Breast epithelium (tissue), 4 donors: ENCODE data around the gene SCN10A. TPM values are rescaled to one million over a fixed set of nuclear protein-coding genes. Genes with fewer than 3 reads are reported as not detected.

Source experiments
- DNase-seq, 2 donors: peaks; one replicate each; pipeline ENCODE4 v3.0.0-alpha.2; 2019; ENCODE audit warnings: low spot score in 2 of 2
- H3K27ac ChIP-seq, 2 donors: fragments of 200-600 bp; sonication (generic) in 1 of 2; one replicate each; pipeline ENCODE4 v1.5.1; 2016 to 2019; ENCODE audit warnings: mild to moderate bottlenecking in 1 of 2
- H3K27me3 ChIP-seq, 2 donors: fragments of 200-600 bp; sonication (generic) in 1 of 2; one replicate each; pipeline versions ENCODE4 v1.5.1 to v1.6.0; 2017 to 2019; ENCODE audit warnings: control low read depth in 1 of 2, mild to moderate bottlenecking in 1 of 2
- H3K36me3 ChIP-seq: fragments of 200-600 bp; one replicate; pipeline ENCODE4 v1.5.1; 2019
- H3K4me1 ChIP-seq, 2 donors: fragments of 200-600 bp; sonication (generic); one replicate each; pipeline ENCODE4 v1.5.1; 2016 to 2019; ENCODE audit warnings: control low read depth in 1 of 2
- H3K4me3 ChIP-seq, 3 donors: fragments of 200-600 bp; sonication (generic); 1 replicate in 2 of 3; 2 replicates in 1 of 3; pipeline ENCODE4 v1.5.1; 2016 to 2019; ENCODE audit warnings: mild to moderate bottlenecking in 3 of 3, moderate library complexity in 2 of 3
- H3K9me3 ChIP-seq, 2 donors: fragments of 200-600 bp; sonication (generic) in 1 of 2; one replicate each; pipeline ENCODE4 v1.5.1; 2016 to 2019; ENCODE audit warnings: control low read depth in 1 of 2
- POLR2A ChIP-seq: fragments of 450-650 bp; IDR thresholded peaks from one replicate; pipeline ENCODE4 v1.6.1; 2016; ENCODE audit warnings: antibody characterized with exemption, mild to moderate bottlenecking, moderate library complexity
- POLR2AphosphoS5 ChIP-seq, 3 donors: sonication (generic); formaldehyde crosslinking; IDR thresholded peaks; one replicate each; pipeline ENCODE4 v1.6.1; 2017; ENCODE audit warnings: antibody characterized with exemption in 3 of 3
- intact Hi-C: fragments of 100-400 bp; cut with DNase I; formaldehyde crosslinking; loops from one replicate; pipeline ENCODE4 v1.15.1; 2023; ENCODE audit warnings: low total_unique reads
- total RNA-seq, 3 donors: library from RNA; depleted of rRNA; stranded (reverse); fragments of >200 nt; gene quantifications; one replicate each; pipeline ENCODE4 v1.1.0, GENCODE V29; 2016
- TF ChIP-seq, protein P1 (sequence below), 3 donors: fragments of 450-650 bp; IDR thresholded peaks; one replicate each; pipeline ENCODE4 v1.5.1; 2016 to 2017; ENCODE audit warnings: antibody characterized with exemption in 3 of 3, mild to moderate bottlenecking in 3 of 3, moderate library complexity in 3 of 3

SCN10A gene
- total RNA-seq, 3 donors from 2014 or later = not detected

GRCh38 chr3:38687321-38687720 is 128.7 kb downstream of the SCN10A start:
- Histone ChIP-seq H3K27ac (no peak overlapping the region), H3K4me1 (no peaks in the 10 kb centered on the region), H3K27me3 (no peaks in the 10 kb centered on the region), H3K36me3 (no peaks in the 10 kb centered on the region), H3K4me3 (no peak overlapping the region), H3K9me3 (no peaks in the 10 kb centered on the region)
- TF ChIP-seq POLR2AphosphoS5 (IDR thresholded peaks at IDR 0.05) = no peak
- TF ChIP-seq, protein P1, sequence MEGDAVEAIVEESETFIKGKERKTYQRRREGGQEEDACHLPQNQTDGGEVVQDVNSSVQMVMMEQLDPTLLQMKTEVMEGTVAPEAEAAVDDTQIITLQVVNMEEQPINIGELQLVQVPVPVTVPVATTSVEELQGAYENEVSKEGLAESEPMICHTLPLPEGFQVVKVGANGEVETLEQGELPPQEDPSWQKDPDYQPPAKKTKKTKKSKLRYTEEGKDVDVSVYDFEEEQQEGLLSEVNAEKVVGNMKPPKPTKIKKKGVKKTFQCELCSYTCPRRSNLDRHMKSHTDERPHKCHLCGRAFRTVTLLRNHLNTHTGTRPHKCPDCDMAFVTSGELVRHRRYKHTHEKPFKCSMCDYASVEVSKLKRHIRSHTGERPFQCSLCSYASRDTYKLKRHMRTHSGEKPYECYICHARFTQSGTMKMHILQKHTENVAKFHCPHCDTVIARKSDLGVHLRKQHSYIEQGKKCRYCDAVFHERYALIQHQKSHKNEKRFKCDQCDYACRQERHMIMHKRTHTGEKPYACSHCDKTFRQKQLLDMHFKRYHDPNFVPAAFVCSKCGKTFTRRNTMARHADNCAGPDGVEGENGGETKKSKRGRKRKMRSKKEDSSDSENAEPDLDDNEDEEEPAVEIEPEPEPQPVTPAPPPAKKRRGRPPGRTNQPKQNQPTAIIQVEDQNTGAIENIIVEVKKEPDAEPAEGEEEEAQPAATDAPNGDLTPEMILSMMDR (IDR thresholded peaks at IDR 0.05) = no peak
- TF ChIP-seq POLR2A = no peak
- intact Hi-C loops = no loop called here
- no peak for DNase-seq

DNA sequence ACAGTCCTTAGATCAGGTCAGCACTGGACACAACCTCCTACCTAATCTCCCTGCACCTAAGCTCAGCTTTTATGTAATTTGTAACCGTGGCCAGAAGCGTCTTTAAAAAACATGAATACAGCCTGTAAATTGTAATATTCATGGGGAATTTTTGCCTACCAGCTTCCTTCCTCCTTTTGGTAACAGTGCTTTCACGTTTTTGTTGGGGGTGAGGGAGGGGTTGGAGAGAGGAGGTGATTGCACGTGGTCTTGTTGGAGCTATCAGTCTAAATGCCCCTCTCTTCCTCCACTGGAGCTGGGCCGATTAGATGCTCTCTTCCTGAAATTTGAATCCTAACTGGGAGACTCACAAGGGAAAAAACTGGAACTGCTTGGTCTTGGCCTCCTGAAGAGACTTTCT is 131.5 kb downstream of the SCN10A start:
- Histone ChIP-seq H3K4me1 (no peaks in the 10 kb centered on the region), H3K36me3 (no peaks in the 10 kb centered on the region), H3K27ac (no peak overlapping the region), H3K4me3 (no peak overlapping the region), H3K27me3 (no peaks in the 10 kb centered on the region), H3K9me3 (no peaks in the 10 kb centered on the region)
- TF ChIP-seq, protein P1 (IDR thresholded peaks at IDR 0.05) = no peak
- TF ChIP-seq POLR2AphosphoS5 (IDR thresholded peaks at IDR 0.05) (no peak), POLR2A (no peak)
- intact Hi-C loops = no loop called here
- DNase-seq = no peak

GRCh38 chr3:38669668-38670067 is 146.3 kb downstream of the SCN10A start:
- H3K9me3 ChIP-seq = no peaks in the 10 kb centered on the region
- TF ChIP-seq POLR2AphosphoS5 (IDR thresholded peaks at IDR 0.05) (no peak), POLR2A (no peak)
- TF ChIP-seq, protein P1 (IDR thresholded peaks at IDR 0.05) = no peak
- no peak overlapping the region for H3K4me3 ChIP-seq
- intact Hi-C loops = no loop called here
- no peaks in the 10 kb centered on the region for H3K27me3 ChIP-seq
- DNase-seq = no peak
- no peaks in the 10 kb centered on the region for H3K4me1 ChIP-seq
- no peak overlapping the region for H3K27ac ChIP-seq
- no peaks in the 10 kb centered on the region for H3K36me3 ChIP-seq

GRCh38 chr3:38662544-38662943 is 153.5 kb downstream of the SCN10A start:
- TF ChIP-seq, protein P1 (IDR thresholded peaks at IDR 0.05) = no peak
- TF ChIP-seq POLR2A (no peak), POLR2AphosphoS5 (IDR thresholded peaks at IDR 0.05) (no peak)
- Histone ChIP-seq H3K36me3 (no peaks in the 10 kb centered on the region), H3K4me3 (no peak overlapping the region), H3K4me1 (no peaks in the 10 kb centered on the region), H3K27ac (no peak overlapping the region), H3K27me3 (peaks cover 0 to 15% of the 10 kb centered on the region in 2 donors), H3K9me3 (peaks cover 5 to 29% of the 10 kb centered on the region in 2 donors)
- DNase-seq = no peak
- intact Hi-C loops = no loop called here

GRCh38 chr3:38658841-38659240 is 157.2 kb downstream of the SCN10A start:
- Histone ChIP-seq H3K4me3 (no peak overlapping the region), H3K27me3 (peaks cover 0 to 29% of the 10 kb centered on the region in 2 donors), H3K27ac (no peak overlapping the region), H3K36me3 (no peaks in the 10 kb centered on the region), H3K9me3 (peaks cover 5 to 28% of the 10 kb centered on the region in 2 donors), H3K4me1 (no peaks in the 10 kb centered on the region)
- no peak for TF ChIP-seq POLR2A
- TF ChIP-seq, protein P1 (IDR thresholded peaks at IDR 0.05) = no peak
- no peak for TF ChIP-seq POLR2AphosphoS5 (IDR thresholded peaks at IDR 0.05)
- no peak for DNase-seq
- intact Hi-C loops = no loop called here
